Hepatocyte (in vitro differentiated cells): Measurements from ENCODE around the gene TAOK3. TPM values are rescaled to one million over a fixed set of nuclear protein-coding genes. Genes with fewer than 3 reads are reported as not detected.

Experiments
- DNase-seq: peaks from one replicate; pipeline ENCODE4 v3.0.0-alpha.2; 2016; ENCODE audit warnings: low spot score
- H2AFZ ChIP-seq: fragments of 200-600 bp; sonication (generic); 2 replicates; pipeline ENCODE4 v1.6.0; 2016; ENCODE audit warnings: antibody characterized with exemption, mild to moderate bottlenecking
- H3K27ac ChIP-seq: fragments of 200-600 bp; sonication (generic); 2 replicates; pipeline ENCODE4 v1.5.1; 2016; ENCODE audit warnings: mild to moderate bottlenecking
- H3K27me3 ChIP-seq: fragments of 200-600 bp; sonication (generic); 2 replicates; pipeline ENCODE4 v1.6.1; 2016
- H3K36me3 ChIP-seq: fragments of 200-600 bp; sonication (generic); replicated peaks from 2 replicates; pipeline ENCODE4 v1.5.1; 2016; ENCODE audit warnings: low read depth; ENCODE audit not compliant: insufficient read depth
- H3K4me1 ChIP-seq: fragments of 200-600 bp; sonication (generic); 2 replicates; pipeline ENCODE4 v1.5.1; 2016; ENCODE audit warnings: mild to moderate bottlenecking, moderate library complexity; ENCODE audit not compliant: insufficient read depth
- H3K4me2 ChIP-seq: fragments of 200-600 bp; sonication (generic); 2 replicates; pipeline ENCODE4 v1.6.0; 2016
- H3K4me3 ChIP-seq: fragments of 200-600 bp; sonication (generic); 2 replicates; pipeline ENCODE4 v1.5.1; 2016; ENCODE audit warnings: mild to moderate bottlenecking
- H3K79me2 ChIP-seq: fragments of 200-600 bp; sonication (generic); 2 replicates; pipeline ENCODE4 v1.6.0; 2017; ENCODE audit warnings: mild to moderate bottlenecking
- H3K9me2 ChIP-seq: fragments of 200-600 bp; sonication (generic); replicated peaks from 2 replicates; pipeline ENCODE4 v1.6.0; 2017; ENCODE audit warnings: mild to moderate bottlenecking; ENCODE audit not compliant: insufficient read depth
- H3K9me3 ChIP-seq: fragments of 200-600 bp; sonication (generic); 2 replicates; pipeline ENCODE4 v1.5.1; 2016; ENCODE audit warnings: low read depth, mild to moderate bottlenecking
- H4K20me1 ChIP-seq: fragments of 200-600 bp; sonication (generic); 2 replicates; pipeline ENCODE4 v1.6.0; 2016; ENCODE audit warnings: mild to moderate bottlenecking; ENCODE audit not compliant: insufficient read depth, poor library complexity, severe bottlenecking
- CTCF ChIP-seq: fragments of 200-600 bp; sonication (generic); IDR thresholded peaks from 2 replicates; pipeline ENCODE4 v1.5.1; 2016; ENCODE audit warnings: antibody characterized with exemption, mild to moderate bottlenecking; ENCODE audit not compliant: poor library complexity
- EZH2 ChIP-seq: fragments of 200-600 bp; sonication (generic); IDR thresholded peaks from 2 replicates; pipeline ENCODE4 v1.6.1; 2016; ENCODE audit warnings: antibody characterized with exemption, mild to moderate bottlenecking, borderline replicate concordance
- EZH2phosphoT487 ChIP-seq: fragments of 200-600 bp; sonication (generic); IDR thresholded peaks from one replicate; pipeline ENCODE4 v1.6.1; 2018; ENCODE audit warnings: antibody characterized with exemption, mild to moderate bottlenecking, low read depth, moderate library complexity; ENCODE audit not compliant: unreplicated experiment, severe bottlenecking
- WGBS: methylation state at CpG from one replicate; pipeline ENCODE4 v1.1.6; 2016; ENCODE audit warnings: low lambda C conversion rate; ENCODE audit errors: missing lambda C conversion rate; 5-methylcytosine and 5-hydroxymethylcytosine counted together
- polyA plus RNA-seq: library from polyadenylated mRNA; unstranded; fragments of >200 nt; fragmentation: Nextera tagmentation; extraction: Ambion mirVana; gene quantifications from 2 replicates; pipeline ENCODE4 v1.2.1, GENCODE V29; 2016
- total RNA-seq: library from RNA; depleted of rRNA; stranded (reverse); fragments of >200 nt; gene quantifications from 2 replicates; pipeline ENCODE4 v1.2.3, GENCODE V29; 2014

The TAOK3 gene
- total and polyA plus RNA-seq, 2 experiments from 2014 or later: 19.1 to 28.7 TPM

- no peaks in the 10 kb centered on the region for H3K27me3 ChIP-seq
- no peaks in the 10 kb centered on the region for H3K9me3 ChIP-seq
- H3K79me2 ChIP-seq: peaks cover 19% of the 10 kb centered on the region
- H3K36me3 ChIP-seq: no peaks in the 10 kb centered on the region
- no peaks in the 10 kb centered on the region for H3K4me1 ChIP-seq
- WGBS: 50% methylated on average over 1 of the region's 1 CpG
- H4K20me1 ChIP-seq: no peaks in the 10 kb centered on the region
- no peak overlapping the region for H3K4me2 ChIP-seq
- no peak for DNase-seq
- H3K27ac ChIP-seq: no peak overlapping the region
- no peak for TF ChIP-seq EZH2phosphoT487
- no peak for TF ChIP-seq EZH2
- TF ChIP-seq CTCF: no peak
- H2AFZ ChIP-seq: no peak overlapping the region
- no peaks in the 10 kb centered on the region for H3K9me2 ChIP-seq
- H3K4me3 ChIP-seq: no peak overlapping the region
These were observed 27.4 kb downstream of the TAOK3 start for GRCh38 chr12:118345355-118345754.

- Histone ChIP-seq H3K9me2 (no peaks in the 10 kb centered on the region), H4K20me1 (no peaks in the 10 kb centered on the region), H3K4me2 (no peak overlapping the region), H3K27me3 (no peaks in the 10 kb centered on the region), H3K4me3 (no peak overlapping the region), H3K9me3 (no peaks in the 10 kb centered on the region), H3K79me2 (peaks cover 14% of the 10 kb centered on the region), H3K4me1 (no peaks in the 10 kb centered on the region), H3K27ac (no peak overlapping the region), H3K36me3 (no peaks in the 10 kb centered on the region), H2AFZ (no peak overlapping the region)
- DNase-seq: no peak
- no peak for TF ChIP-seq CTCF
- TF ChIP-seq EZH2phosphoT487: no peak
- no peak for TF ChIP-seq EZH2
These were observed 27.9 kb downstream of the TAOK3 start for GRCh38 chr12:118344829-118345228.

- no peak for TF ChIP-seq CTCF
- TF ChIP-seq EZH2: no peak
- TF ChIP-seq EZH2phosphoT487: no peak
- H4K20me1 ChIP-seq: no peaks in the 10 kb centered on the region
- H3K4me3 ChIP-seq: no peak overlapping the region
These were observed 30.6 kb downstream of the TAOK3 start for GRCh38 chr12:118342090-118342489.

GRCh38 chr12:118337194-118337838 is 35.4 kb downstream of the TAOK3 start:
- H3K4me2 ChIP-seq: no peak overlapping the region
- WGBS: 70% methylated on average over 6 of the region's 6 CpGs
- no peak for DNase-seq

More at GRCh38 chr12:118342090-118342489, 30.6 kb downstream of the TAOK3 start:
- H3K36me3 ChIP-seq: no peaks in the 10 kb centered on the region
- H3K27me3 ChIP-seq: no peaks in the 10 kb centered on the region
- WGBS: 69% methylated on average over 2 of the region's 2 CpGs
- no peak overlapping the region for H2AFZ ChIP-seq
- no peak for DNase-seq
- H3K27ac ChIP-seq: no peak overlapping the region
- peaks cover 6% of the 10 kb centered on the region for H3K79me2 ChIP-seq
- no peaks in the 10 kb centered on the region for H3K9me3 ChIP-seq
- H3K9me2 ChIP-seq: no peaks in the 10 kb centered on the region
- H3K4me1 ChIP-seq: no peaks in the 10 kb centered on the region
- no peak overlapping the region for H3K4me2 ChIP-seq

More at GRCh38 chr12:118337194-118337838, 35.4 kb downstream of the TAOK3 start:
- no peak overlapping the region for H3K27ac ChIP-seq
- no peaks in the 10 kb centered on the region for H3K9me3 ChIP-seq
- H3K9me2 ChIP-seq: no peaks in the 10 kb centered on the region
- no peak overlapping the region for H2AFZ ChIP-seq
- H3K36me3 ChIP-seq: no peaks in the 10 kb centered on the region
- H3K4me3 ChIP-seq: no peak overlapping the region
- no peak for TF ChIP-seq EZH2phosphoT487
- TF ChIP-seq EZH2: no peak
- no peak for TF ChIP-seq CTCF
- H3K79me2 ChIP-seq: peaks cover 6% of the 10 kb centered on the region
- no peaks in the 10 kb centered on the region for H3K27me3 ChIP-seq
- H4K20me1 ChIP-seq: no peaks in the 10 kb centered on the region
- H3K4me1 ChIP-seq: no peaks in the 10 kb centered on the region
